Mucosa of rectum (tissue), 2 donors: Measurements from ENCODE around the gene DYNLT5.
"Not testable (repeated sequence)": the region's sequence is repeated elsewhere in the genome, so short reads cannot be mapped to it uniquely, and the experiment has no call there.

Experiments used
- H3K27ac ChIP-seq, 2 donors: one replicate each; pipeline ENCODE4 v1.7.0; 2013; ENCODE audit warnings: inconsistent platforms in 2 of 2, low read depth in 2 of 2, low read length in 2 of 2
- H3K27me3 ChIP-seq, 2 donors: one replicate each; pipeline ENCODE4 v1.7.0; 2013; ENCODE audit warnings: low read length in 2 of 2; ENCODE audit not compliant: control insufficient read depth in 2 of 2, insufficient read depth in 2 of 2
- H3K36me3 ChIP-seq, 2 donors: one replicate each; pipeline ENCODE4 v1.7.0; 2013; ENCODE audit warnings: low read length in 2 of 2; ENCODE audit not compliant: control insufficient read depth in 2 of 2, insufficient read depth in 2 of 2
- H3K4me1 ChIP-seq, 2 donors: one replicate each; pipeline ENCODE4 v1.7.0; 2013; ENCODE audit warnings: low read length in 2 of 2, mild to moderate bottlenecking in 1 of 2; ENCODE audit not compliant: control insufficient read depth in 2 of 2, insufficient read depth in 2 of 2
- H3K4me3 ChIP-seq, 2 donors: one replicate each; pipeline ENCODE4 v1.7.0; 2013; ENCODE audit warnings: low read length in 2 of 2
- H3K9ac ChIP-seq, 2 donors: one replicate each; pipeline ENCODE4 v1.7.0; 2013; ENCODE audit warnings: low read length in 2 of 2, low read depth in 1 of 2, mild to moderate bottlenecking in 1 of 2
- H3K9me3 ChIP-seq, 2 donors: one replicate each; pipeline ENCODE4 v1.7.0; 2013; ENCODE audit warnings: low read length in 2 of 2; ENCODE audit not compliant: control insufficient read depth in 2 of 2
- donor health status: healthy.
- donor health status: Normal muscosa, but diverticular disease.

Gene DYNLT5

DNA sequence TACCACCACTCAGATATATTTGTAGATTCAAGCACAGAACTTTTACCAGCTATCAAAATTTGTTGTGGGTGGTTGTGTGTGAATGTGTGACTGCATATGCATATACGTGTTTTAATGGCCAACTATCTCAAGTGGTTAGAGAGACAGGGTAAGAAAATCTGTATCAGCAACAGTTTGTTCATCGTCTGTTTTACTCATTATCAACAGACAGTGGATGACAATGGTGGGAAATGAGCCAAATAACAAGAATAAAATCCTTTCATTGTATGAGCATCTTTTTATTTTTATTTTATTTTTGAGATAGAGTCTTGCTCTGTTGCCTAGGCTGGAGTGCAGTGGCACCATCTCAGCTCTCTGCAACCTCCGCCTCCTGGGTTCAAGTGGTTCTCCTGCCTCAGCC, 22.7 kb upstream of the DYNLT5 start:
- Histone ChIP-seq H3K27ac (no peak overlapping the region), H3K4me3 (no peak overlapping the region), H3K27me3 (no peaks in the 10 kb centered on the region), H3K9ac (no peak overlapping the region), H3K36me3 (no peaks in the 10 kb centered on the region), H3K9me3 (no peaks in the 10 kb centered on the region), H3K4me1 (peaks cover 0 to 3% of the 10 kb centered on the region in 2 donors)

DNA sequence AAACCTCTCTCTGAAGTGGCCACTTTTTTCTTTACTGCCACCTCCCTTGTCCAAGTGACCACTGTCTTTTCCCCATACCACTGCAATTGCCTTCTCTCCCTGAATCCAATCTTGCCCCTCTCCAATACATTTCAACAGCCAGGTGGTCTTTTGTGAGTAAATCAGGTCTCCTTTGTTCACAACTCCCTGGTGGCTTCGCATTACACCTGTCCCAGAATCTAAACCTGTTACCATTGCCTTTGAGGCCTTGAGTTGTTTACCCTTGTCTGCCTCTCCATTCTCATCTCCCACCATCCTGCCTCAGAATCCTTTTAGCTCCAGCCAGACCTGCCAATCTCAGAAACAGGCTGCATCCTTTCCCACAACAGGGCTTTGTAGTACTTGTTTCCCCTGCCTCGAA, 21.8 kb upstream of the DYNLT5 start:
- no peaks in the 10 kb centered on the region for H3K36me3 ChIP-seq
- H3K27ac ChIP-seq, result no peak overlapping the region
- no peaks in the 10 kb centered on the region for H3K27me3 ChIP-seq
- no peak overlapping the region for H3K4me3 ChIP-seq
- H3K4me1 ChIP-seq, result peaks cover 0 to 3% of the 10 kb centered on the region in 2 donors
- no peaks in the 10 kb centered on the region for H3K9me3 ChIP-seq
- H3K9ac ChIP-seq, result no peak overlapping the region

DNA sequence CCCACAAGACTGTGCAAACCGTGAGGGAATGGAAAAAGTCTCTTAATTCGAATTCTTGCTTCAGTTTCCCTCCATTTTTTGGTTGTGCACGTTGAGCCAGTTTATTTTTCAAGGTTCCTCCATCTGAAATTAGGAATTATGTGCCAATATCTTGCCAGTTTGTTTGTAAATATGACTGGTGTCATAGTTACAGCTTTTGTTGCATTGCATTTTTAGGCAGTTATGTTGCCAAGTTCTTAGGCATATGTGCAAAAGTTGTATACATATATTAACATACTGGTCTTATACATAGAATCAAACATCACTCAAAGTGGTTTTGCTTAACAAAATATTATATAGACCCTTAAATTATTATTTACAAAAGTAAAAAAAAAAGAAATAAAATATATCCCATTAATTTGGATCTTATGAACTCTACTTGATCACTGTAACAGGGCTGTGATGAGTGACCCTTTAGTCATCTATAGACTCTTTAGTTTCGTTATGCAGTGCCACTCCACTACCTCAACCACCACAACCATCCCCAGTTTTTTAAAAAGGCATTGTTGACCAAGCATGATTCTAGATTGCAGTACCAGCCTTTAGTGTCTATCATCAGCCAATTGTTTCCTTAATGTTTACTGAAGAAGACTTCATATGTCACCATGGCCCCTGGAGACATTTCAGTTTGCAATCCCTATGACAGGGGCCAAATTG, 20.9 kb upstream of the DYNLT5 start:
- no peak overlapping the region for H3K9ac ChIP-seq
- H3K9me3 ChIP-seq, result no peaks in the 10 kb centered on the region
- no peaks in the 10 kb centered on the region for H3K4me1 ChIP-seq
- H3K36me3 ChIP-seq, result no peaks in the 10 kb centered on the region
- H3K27me3 ChIP-seq, result no peaks in the 10 kb centered on the region
- no peak overlapping the region for H3K4me3 ChIP-seq
- no peak overlapping the region for H3K27ac ChIP-seq

DNA sequence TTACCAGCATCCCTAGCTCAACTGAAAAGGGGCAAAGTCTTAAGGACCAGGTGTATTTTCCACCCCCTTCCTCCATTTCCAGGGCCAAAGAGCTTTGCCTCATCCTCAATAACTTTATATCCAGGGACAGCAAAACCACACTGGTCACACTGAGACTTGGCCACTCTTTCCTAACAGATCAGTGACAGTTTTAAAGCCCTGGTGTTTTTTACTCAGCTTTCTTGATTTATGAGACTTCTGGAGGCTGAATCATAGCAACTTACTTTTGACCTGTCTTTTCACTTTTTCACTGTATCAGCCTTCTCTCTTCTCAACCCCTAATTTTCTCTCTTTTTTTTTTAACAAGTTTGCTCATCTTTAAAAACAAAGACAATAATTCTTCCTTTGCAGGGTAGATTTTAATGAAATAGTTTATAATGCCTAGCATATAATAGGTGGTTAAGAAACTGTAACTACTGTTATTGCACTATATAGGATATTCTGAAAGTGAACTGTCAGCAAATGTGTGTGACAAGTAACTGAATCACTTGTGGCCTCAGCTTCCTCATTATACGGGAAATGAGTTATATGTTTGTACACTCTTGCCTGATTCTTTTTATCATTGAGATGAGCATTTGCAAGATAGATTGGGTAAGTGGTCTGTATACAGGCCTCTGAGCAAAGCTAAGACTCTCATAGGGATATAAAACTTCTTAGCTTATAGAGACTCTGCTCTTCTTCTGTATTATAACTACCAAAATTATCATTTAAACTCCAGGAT, 19.7 kb upstream of the DYNLT5 start:
- Histone ChIP-seq H3K9me3 (no peaks in the 10 kb centered on the region), H3K27me3 (no peaks in the 10 kb centered on the region), H3K4me1 (no peaks in the 10 kb centered on the region), H3K27ac (no peak overlapping the region), H3K4me3 (no peak overlapping the region), H3K9ac (no peak overlapping the region), H3K36me3 (no peaks in the 10 kb centered on the region)

DNA sequence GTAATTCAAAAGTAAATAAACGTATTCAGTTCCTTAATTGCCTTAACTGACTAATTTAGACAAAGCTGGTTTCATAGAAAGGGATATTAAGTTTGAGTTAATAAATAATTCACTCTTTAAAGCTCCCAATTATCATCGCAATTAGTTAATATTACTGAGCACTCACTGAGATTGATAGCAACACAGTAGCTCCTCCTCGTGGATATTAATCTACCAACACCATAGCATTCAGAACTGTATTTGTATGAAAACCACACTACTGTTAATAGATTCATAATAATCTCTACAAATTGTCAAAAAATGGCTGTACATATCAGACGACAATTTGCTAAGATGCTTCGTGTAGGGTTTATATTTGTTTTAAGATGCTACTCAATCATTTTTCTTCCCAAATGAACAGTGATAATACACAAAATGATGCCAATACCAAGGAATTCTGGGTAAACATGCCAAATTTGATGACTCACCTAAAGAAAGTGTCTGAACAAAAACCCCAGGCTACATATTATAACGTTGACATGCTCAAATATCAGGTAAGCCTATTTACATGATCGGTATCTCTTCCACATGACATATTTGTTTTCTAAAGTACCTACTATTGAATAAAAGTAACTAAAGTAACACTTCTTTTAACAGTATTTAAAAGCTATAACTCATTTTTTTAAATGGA, 18.8 kb upstream of the DYNLT5 start:
- H3K4me3 ChIP-seq, result no peak overlapping the region
- no peaks in the 10 kb centered on the region for H3K9me3 ChIP-seq
- no peak overlapping the region for H3K27ac ChIP-seq
- no peaks in the 10 kb centered on the region for H3K27me3 ChIP-seq
- no peaks in the 10 kb centered on the region for H3K36me3 ChIP-seq
- no peak overlapping the region for H3K9ac ChIP-seq
- H3K4me1 ChIP-seq, result no peaks in the 10 kb centered on the region

DNA sequence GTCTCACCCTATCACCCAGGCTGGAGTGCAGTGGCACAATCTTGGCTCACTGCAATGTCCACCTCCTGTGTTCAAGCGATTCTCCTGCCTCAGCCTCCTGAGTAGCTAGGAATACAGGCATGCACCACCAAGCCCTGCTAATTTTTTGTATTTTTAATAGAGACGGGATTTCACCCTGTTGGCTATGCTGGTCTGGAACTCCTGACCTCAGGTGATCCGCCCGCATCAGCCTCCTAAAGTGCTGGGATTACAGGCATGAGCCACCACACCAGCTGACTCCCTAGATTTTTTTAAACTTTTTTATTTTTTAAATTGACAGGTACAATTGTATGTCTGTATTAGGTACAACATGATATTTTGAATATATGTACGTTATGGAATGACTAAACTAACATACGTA, 17.7 kb upstream of the DYNLT5 start:
- H3K4me1 ChIP-seq, H3K36me3 ChIP-seq, H3K27me3 ChIP-seq, H3K27ac ChIP-seq, H3K9ac ChIP-seq, H3K4me3 ChIP-seq, H3K9me3 ChIP-seq: not testable (repeated sequence)

DNA sequence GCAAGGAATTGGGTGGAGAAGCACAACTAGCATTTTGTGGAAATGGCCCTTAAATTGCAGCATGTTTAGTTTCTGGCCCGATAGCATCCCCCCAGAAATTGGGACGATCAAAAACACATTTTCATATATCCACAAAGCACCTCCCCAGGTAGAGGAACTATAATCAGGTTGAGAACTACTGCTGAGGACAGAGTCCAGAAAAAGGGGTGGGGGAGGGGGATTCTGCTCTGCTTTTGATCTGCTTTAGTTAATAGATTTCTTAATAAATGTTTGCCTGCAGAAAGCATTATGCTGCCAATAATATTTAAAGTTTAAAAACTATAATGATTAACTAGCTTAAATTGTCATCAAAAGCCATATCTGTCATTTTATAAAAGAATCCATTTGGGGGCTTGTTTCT, 14.4 kb upstream of the DYNLT5 start:
- H3K4me1 ChIP-seq, result no peaks in the 10 kb centered on the region
- H3K27me3 ChIP-seq, result no peaks in the 10 kb centered on the region
- H3K4me3 ChIP-seq, result no peak overlapping the region
- H3K9me3 ChIP-seq, result no peaks in the 10 kb centered on the region
- H3K36me3 ChIP-seq, result no peaks in the 10 kb centered on the region
- H3K27ac ChIP-seq, result no peak overlapping the region
- H3K9ac ChIP-seq, result no peak overlapping the region

DNA sequence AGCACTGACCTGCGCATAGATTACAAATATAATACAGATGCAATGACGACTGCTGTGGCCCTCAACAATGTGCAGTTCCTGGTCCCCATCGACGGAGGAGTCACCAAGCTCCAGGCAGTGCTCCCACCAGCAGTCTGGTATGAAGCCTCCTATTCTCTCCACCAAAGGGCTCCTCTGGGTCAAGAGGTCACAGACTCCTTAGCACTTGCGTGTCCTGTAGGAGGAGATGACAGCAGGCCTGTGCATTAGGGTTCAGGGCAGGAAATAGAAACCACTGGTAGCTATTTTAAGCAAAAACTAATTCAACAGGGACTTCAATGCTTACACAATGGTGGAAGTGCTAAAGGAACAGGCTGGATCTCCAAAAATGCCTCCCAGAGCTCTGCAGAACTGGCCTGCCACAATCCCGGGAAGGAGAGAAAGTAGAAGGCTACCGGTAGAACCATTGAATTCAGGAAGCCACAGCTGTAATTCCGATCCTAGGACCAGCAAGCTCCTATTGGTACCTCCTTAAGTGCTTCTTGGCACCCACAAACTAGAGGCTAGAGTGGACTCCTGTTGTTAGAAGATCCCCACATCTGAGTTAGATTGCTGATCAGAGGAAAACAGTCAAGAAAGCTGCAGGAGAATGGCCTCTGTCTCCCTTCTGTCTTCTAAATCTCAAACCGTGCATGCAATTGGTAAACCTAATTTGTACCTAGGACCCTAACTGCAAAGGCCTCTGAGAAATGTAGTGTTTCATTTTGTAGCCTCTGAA, 12.7 kb upstream of the DYNLT5 start:
- Histone ChIP-seq H3K36me3 (no peaks in the 10 kb centered on the region), H3K4me1 (no peaks in the 10 kb centered on the region), H3K9ac (no peak overlapping the region), H3K9me3 (no peaks in the 10 kb centered on the region), H3K4me3 (no peak overlapping the region), H3K27ac (no peak overlapping the region), H3K27me3 (no peaks in the 10 kb centered on the region)

DNA sequence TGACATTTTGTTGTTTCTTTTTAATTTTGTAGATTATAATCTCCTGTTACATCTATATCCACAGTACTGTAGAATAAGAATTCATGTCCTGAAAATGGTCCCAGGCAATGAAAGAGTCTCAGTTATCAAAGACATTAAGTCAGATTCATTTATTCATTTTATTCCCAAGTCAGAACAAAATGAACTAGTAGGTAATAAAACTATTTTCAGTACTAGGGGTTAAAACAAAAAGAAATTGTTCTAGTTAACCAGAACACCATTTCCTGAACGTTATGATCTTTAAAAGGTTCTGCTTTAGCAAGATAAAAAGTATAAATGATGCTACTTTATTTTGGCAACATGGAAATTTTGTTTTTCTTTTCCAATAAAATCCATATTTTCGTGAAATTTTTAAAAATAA, 6.8 kb upstream of the DYNLT5 start:
- Histone ChIP-seq H3K4me1 (no peaks in the 10 kb centered on the region), H3K27ac (no peak overlapping the region), H3K9ac (no peak overlapping the region), H3K36me3 (no peaks in the 10 kb centered on the region), H3K9me3 (no peaks in the 10 kb centered on the region), H3K27me3 (no peaks in the 10 kb centered on the region), H3K4me3 (no peak overlapping the region)

DNA sequence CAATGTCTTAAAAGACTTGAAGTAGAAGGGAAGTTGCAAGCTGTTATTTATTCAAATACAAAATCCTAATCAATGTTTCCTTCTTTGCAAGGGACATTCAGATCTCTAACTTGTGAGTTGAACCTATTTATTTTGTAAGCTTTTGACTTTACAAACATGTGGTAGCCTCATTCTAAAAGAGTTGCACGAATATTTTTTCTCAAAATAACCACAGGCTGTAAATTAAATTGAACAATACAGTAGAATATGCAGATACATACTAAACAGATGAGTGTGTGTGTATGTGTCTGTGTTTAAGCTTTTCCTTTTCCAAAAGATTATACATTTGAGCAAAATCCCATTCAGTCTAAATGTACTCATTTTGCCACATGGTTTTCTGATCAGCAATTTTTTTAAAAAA, 4.8 kb upstream of the DYNLT5 start:
- Histone ChIP-seq H3K36me3 (no peaks in the 10 kb centered on the region), H3K9me3 (no peaks in the 10 kb centered on the region), H3K9ac (no peak overlapping the region), H3K4me3 (no peak overlapping the region), H3K27ac (no peak overlapping the region), H3K27me3 (peaks cover 5 to 8% of the 10 kb centered on the region in 2 donors), H3K4me1 (peaks cover 1 to 3% of the 10 kb centered on the region in 2 donors)
